Right atrium auricular region (tissue), 2 donors: ENCODE measurements around the gene AAGAB. TPM values are rescaled to one million over a fixed set of nuclear protein-coding genes. Genes with fewer than 3 reads are reported as not detected.
A peak's percentile ranks its signal among the peaks of the same experiment; 100 is the strongest.

Source experiments
- DNase-seq: peaks from one replicate; pipeline ENCODE4 v3.0.0-alpha.2; 2019; ENCODE audit warnings: low spot score
- H3K27ac ChIP-seq, 2 donors: fragments of 200-600 bp; sonication (generic); 1 replicate in 1 of 2; 2 replicates in 1 of 2; pipeline ENCODE4 v1.5.1; 2016 to 2019
- H3K27me3 ChIP-seq, 2 donors: fragments of 200-600 bp; sonication (generic); one replicate each; pipeline versions ENCODE4 v1.5.1 to v1.6.0; 2017 to 2019
- H3K36me3 ChIP-seq: fragments of 200-600 bp; sonication (generic); one replicate; pipeline ENCODE4 v1.5.1; 2016
- H3K4me1 ChIP-seq, 2 donors: fragments of 200-600 bp; sonication (generic); one replicate each; pipeline versions ENCODE4 v1.5.1 to v1.6.0; 2017 to 2019
- H3K4me3 ChIP-seq, 2 donors: fragments of 200-600 bp; sonication (generic); 1 replicate in 1 of 2; 2 replicates in 1 of 2; pipeline ENCODE4 v1.5.1; 2017 to 2019; ENCODE audit warnings: mild to moderate bottlenecking in 1 of 2, moderate library complexity in 1 of 2
- H3K9me3 ChIP-seq, 2 donors: fragments of 200-600 bp; sonication (generic); one replicate each; pipeline ENCODE4 v1.5.1; 2019
- CTCF ChIP-seq, 2 donors: fragments of 200-600 bp; sonication (generic); IDR thresholded peaks; one replicate each; pipeline ENCODE4 v1.5.1; 2019; ENCODE audit warnings: antibody characterized with exemption in 2 of 2
- total RNA-seq, 2 donors: library from RNA; depleted of rRNA; stranded (reverse); fragments of >200 nt; gene quantifications; one replicate each; pipeline ENCODE4 v1.1.0, GENCODE V29; 2016

Gene AAGAB
- total RNA-seq, 2 donors from 2014 or later = 12.6 to 20.4 TPM

- no peak overlapping the region for H3K4me3 ChIP-seq
- H3K36me3 ChIP-seq = no peaks in the 10 kb centered on the region
- H3K27ac ChIP-seq = peak overlapping the region in 1 of 2 donors; percentile 24
- no peaks in the 10 kb centered on the region for H3K27me3 ChIP-seq
- no peaks in the 10 kb centered on the region for H3K9me3 ChIP-seq
- peaks cover 0 to 54% of the 10 kb centered on the region in 2 donors for H3K4me1 ChIP-seq
- no peak for DNase-seq
- no peak for TF ChIP-seq CTCF (IDR thresholded peaks at IDR 0.05)
Observed at GRCh38 chr15:67152429-67152828, 102.0 kb downstream of the AAGAB start.

Other genes starting within 250 kb of the AAGAB start
- gene SMAD3, start 189.1 kb downstream of the AAGAB start, total RNA-seq = 10 to 100 TPM; 20.8 to 37.8 TPM
- under 1 TPM; 0.52 to 0.83 TPM for gene IQCH, start 125 bp upstream of the AAGAB start, total RNA-seq